Activated naive CD8-positive, alpha-beta T cell (primary cell): ENCODE data around the gene TMEM60.
A peak's percentile ranks its signal among the peaks of the same experiment; 100 is the strongest.

Source experiments
- H3K27ac Mint-ChIP-seq: one replicate; pipeline ENCODE4 v1.8.0; 2021; ENCODE audit warnings: mixed read lengths
- H3K27me3 Mint-ChIP-seq: one replicate; pipeline ENCODE4 v1.8.0; 2021; ENCODE audit warnings: mixed read lengths
- H3K36me3 Mint-ChIP-seq: one replicate; pipeline ENCODE4 v1.8.0; 2021; ENCODE audit warnings: mixed read lengths
- H3K4me1 Mint-ChIP-seq: one replicate; pipeline ENCODE4 v1.8.0; 2021; ENCODE audit warnings: low read depth, mixed read lengths
- H3K4me3 Mint-ChIP-seq: one replicate; pipeline ENCODE4 v1.8.0; 2021; ENCODE audit warnings: mild to moderate bottlenecking, mixed read lengths
- H3K9me3 Mint-ChIP-seq: one replicate; pipeline ENCODE4 v1.8.0; 2021; ENCODE audit warnings: low read depth, mixed read lengths

Gene TMEM60

DNA sequence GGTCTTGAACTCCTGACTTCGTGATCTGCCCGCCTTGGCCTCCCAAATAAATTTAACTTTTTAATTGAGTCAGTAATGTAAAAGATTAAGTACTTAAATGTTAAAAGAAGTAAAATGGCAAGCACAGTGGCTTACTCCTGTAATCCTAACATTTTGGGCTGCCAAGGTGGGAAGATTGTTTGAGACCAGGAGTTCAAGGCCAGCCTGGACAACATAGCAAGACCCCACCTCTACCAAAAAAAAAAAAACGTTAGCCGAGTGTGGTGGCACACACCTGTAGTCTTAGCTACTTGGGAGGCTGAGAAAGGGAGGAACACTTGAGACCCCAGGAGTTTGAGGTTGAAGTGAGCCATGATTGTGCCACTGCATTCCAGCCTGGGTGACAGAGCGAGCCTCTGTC is 26.4 kb upstream of the TMEM60 start:
- Mint-ChIP-seq H3K4me1 (peaks cover 32% of the 10 kb centered on the region), H3K9me3 (peaks cover 21% of the 10 kb centered on the region), H3K27ac (no peak overlapping the region), H3K36me3 (peaks cover 27% of the 10 kb centered on the region), H3K27me3 (no peaks in the 10 kb centered on the region), H3K4me3 (no peak overlapping the region)

- H3K27ac Mint-ChIP-seq: no peak overlapping the region
- no peak overlapping the region for H3K4me3 Mint-ChIP-seq
- H3K9me3 Mint-ChIP-seq: peaks cover 25% of the 10 kb centered on the region
- peaks cover 32% of the 10 kb centered on the region for H3K36me3 Mint-ChIP-seq
- H3K27me3 Mint-ChIP-seq: no peaks in the 10 kb centered on the region
- H3K4me1 Mint-ChIP-seq: peaks cover 29% of the 10 kb centered on the region
Observed at GRCh38 chr7:77823787-77824186, 25.6 kb upstream of the TMEM60 start.

DNA sequence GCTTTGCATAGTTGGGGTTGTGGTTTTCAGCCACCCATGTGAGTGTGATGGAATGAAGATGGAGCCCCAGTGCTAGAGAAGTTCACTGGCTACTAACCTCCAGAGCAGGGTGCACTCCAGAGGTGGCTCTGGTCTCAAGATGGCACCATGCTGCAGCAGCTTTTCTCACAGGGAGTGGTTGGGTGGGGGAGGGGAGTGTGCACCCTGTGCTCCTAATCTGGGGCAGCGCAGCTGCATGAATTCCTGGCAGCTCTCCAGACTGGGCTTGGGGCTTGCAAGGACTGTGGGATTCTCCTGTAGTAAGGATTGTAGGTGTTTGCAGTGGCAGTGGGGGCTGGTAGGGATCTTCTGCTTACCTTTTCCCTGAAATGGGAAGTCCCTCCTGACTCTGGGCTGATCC is 24.0 kb upstream of the TMEM60 start:
- peaks cover 22% of the 10 kb centered on the region for H3K4me1 Mint-ChIP-seq
- no peak overlapping the region for H3K4me3 Mint-ChIP-seq
- no peaks in the 10 kb centered on the region for H3K27me3 Mint-ChIP-seq
- peaks cover 41% of the 10 kb centered on the region for H3K36me3 Mint-ChIP-seq
- no peak overlapping the region for H3K27ac Mint-ChIP-seq
- peaks cover 32% of the 10 kb centered on the region for H3K9me3 Mint-ChIP-seq

DNA sequence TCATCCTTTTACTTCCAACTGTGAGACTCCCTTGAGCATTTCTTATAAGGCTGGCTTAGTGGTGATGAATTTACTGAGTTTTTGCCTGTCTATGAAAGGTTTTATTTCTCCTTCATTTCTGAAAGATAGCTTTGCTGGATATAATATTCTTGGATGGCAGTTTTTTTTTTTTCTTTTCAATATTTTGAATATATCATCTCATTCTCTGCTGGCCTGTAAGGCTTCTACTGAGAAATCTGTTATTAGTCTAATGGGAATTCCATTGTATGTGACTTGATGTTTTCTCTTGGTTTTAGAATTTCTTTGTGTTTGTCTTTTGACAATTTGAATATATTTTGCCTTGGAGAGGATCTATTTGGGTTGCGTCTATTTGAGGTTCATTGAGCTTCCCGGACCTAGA is 22.7 kb upstream of the TMEM60 start:
- Mint-ChIP-seq H3K36me3 (peaks cover 46% of the 10 kb centered on the region), H3K27ac (no peak overlapping the region), H3K27me3 (no peaks in the 10 kb centered on the region), H3K4me3 (no peak overlapping the region), H3K4me1 (peaks cover 21% of the 10 kb centered on the region), H3K9me3 (peaks cover 35% of the 10 kb centered on the region)

DNA sequence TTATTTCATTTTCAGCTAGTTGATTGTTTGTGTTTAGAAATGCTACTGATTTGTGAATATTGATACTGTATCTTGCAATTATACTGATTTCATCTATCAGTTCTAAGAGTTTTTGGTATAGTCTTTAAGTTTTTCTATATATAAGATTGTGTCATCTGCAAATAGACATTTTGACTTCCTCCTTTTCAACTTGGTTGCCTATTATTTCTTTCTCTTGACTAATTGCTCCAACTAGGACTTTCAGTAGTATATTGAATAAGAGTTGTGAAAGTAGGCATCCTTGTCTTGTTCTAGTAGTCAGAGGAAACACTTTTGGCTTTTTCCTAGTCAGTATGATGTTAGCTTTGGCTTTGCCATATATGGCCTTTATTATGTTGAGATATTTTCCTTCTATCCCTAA is 20.8 kb upstream of the TMEM60 start:
- Mint-ChIP-seq H3K4me1 (peaks cover 23% of the 10 kb centered on the region), H3K9me3 (peaks cover 27% of the 10 kb centered on the region), H3K27me3 (no peaks in the 10 kb centered on the region), H3K27ac (no peak overlapping the region), H3K4me3 (no peak overlapping the region), H3K36me3 (peaks cover 46% of the 10 kb centered on the region)

DNA sequence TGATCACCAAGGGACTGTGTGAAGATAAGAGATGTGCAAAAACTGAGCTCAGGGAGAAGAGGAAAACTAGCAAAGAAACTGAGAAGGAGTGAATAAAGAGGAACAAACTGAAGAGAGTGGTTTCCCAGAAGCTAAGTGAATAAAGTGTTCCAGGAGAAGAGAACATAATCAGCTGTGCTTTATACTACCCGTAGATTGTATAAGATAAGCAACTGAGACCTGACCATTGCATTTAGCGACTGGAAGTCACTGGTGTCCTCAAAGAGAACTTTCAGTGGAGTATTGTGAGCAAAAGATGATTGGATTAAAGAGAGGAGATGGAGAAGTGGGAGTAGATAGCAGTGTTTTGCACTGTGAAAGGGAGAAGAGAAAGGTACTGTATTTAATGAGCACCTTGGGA is 14.9 kb upstream of the TMEM60 start:
- Mint-ChIP-seq H3K27ac (no peak overlapping the region), H3K27me3 (no peaks in the 10 kb centered on the region), H3K4me3 (no peak overlapping the region), H3K4me1 (peaks cover 37% of the 10 kb centered on the region), H3K9me3 (peaks cover 13% of the 10 kb centered on the region), H3K36me3 (peaks cover 27% of the 10 kb centered on the region)

DNA sequence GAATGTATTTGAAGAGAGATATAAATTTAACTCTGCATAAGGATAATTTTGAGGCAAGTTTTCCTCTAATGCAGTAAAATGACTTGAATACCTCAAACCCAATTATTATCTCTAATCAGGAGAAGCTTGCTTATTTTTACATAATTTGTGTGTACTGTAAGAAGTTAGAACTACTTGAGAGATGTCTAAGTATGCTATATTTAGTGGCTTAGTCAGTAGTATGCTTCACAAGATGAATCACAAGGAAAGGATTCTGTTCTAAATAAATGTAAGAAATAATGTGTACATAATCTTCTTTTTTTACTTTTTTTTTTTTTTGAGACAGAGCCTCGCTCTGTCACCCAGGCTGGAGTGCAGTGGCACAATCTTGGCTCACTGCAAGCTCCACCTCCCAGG is 14.1 kb upstream of the TMEM60 start:
- peaks cover 20% of the 10 kb centered on the region for H3K9me3 Mint-ChIP-seq
- peaks cover 37% of the 10 kb centered on the region for H3K4me1 Mint-ChIP-seq
- H3K27me3 Mint-ChIP-seq: no peaks in the 10 kb centered on the region
- H3K27ac Mint-ChIP-seq: no peak overlapping the region
- H3K4me3 Mint-ChIP-seq: no peak overlapping the region
- H3K36me3 Mint-ChIP-seq: peaks cover 30% of the 10 kb centered on the region

GRCh38 chr7:77811516-77812289 is 13.5 kb upstream of the TMEM60 start:
- no peaks in the 10 kb centered on the region for H3K27me3 Mint-ChIP-seq
- H3K4me1 Mint-ChIP-seq: peaks cover 32% of the 10 kb centered on the region
- peaks cover 25% of the 10 kb centered on the region for H3K36me3 Mint-ChIP-seq
- H3K27ac Mint-ChIP-seq: no peak overlapping the region
- H3K4me3 Mint-ChIP-seq: no peak overlapping the region
- peaks cover 21% of the 10 kb centered on the region for H3K9me3 Mint-ChIP-seq

- no peak overlapping the region for H3K27ac Mint-ChIP-seq
- H3K36me3 Mint-ChIP-seq: peaks cover 17% of the 10 kb centered on the region
- H3K4me1 Mint-ChIP-seq: peaks cover 41% of the 10 kb centered on the region
- peaks cover 21% of the 10 kb centered on the region for H3K9me3 Mint-ChIP-seq
- no peak overlapping the region for H3K4me3 Mint-ChIP-seq
- H3K27me3 Mint-ChIP-seq: no peaks in the 10 kb centered on the region
Observed at GRCh38 chr7:77808517-77808916, 10.3 kb upstream of the TMEM60 start.

DNA sequence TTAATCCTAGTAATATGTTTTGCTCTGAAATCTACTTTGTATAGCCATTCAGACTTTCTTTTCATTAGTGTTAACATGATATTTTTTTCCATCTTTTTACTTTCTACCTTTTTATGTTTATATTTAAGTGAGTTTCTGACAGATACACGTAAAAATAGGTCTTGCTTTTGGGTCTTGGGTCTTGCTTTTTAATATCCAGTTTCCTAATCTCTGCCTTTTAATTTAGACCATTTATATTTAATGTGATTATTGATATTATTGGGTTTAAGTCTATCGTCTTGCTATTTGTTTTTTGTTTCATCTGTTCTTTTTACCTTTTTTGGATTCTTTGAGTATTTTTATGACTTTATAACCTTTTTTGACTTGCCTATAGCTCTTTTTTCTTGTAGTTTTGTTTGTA is 8.2 kb upstream of the TMEM60 start:
- H3K9me3 Mint-ChIP-seq: peaks cover 21% of the 10 kb centered on the region

GRCh38 chr7:77802557-77803405 is 4.5 kb upstream of the TMEM60 start:
- Mint-ChIP-seq H3K36me3 (peaks cover 6% of the 10 kb centered on the region), H3K4me1 (peaks cover 65% of the 10 kb centered on the region), H3K4me3 (peak overlapping the region; percentile 42), H3K27ac (peak overlapping the region; percentile 62), H3K27me3 (no peaks in the 10 kb centered on the region), H3K9me3 (peaks cover 13% of the 10 kb centered on the region)

More for the DNA sequence above, 8.2 kb upstream of the TMEM60 start:
- Mint-ChIP-seq H3K4me1 (peaks cover 43% of the 10 kb centered on the region), H3K4me3 (no peak overlapping the region), H3K27me3 (no peaks in the 10 kb centered on the region), H3K27ac (no peak overlapping the region), H3K36me3 (peaks cover 17% of the 10 kb centered on the region)

- Mint-ChIP-seq H3K9me3 (no peaks in the 10 kb centered on the region), H3K27me3 (no peaks in the 10 kb centered on the region), H3K4me3 (peak overlapping the region; percentile 96), H3K4me1 (peaks cover 81% of the 10 kb centered on the region), H3K27ac (peak overlapping the region; percentile 43), H3K36me3 (no peaks in the 10 kb centered on the region)
Observed at GRCh38 chr7:77800730-77801129, 2.5 kb upstream of the TMEM60 start.

- H3K27me3 Mint-ChIP-seq: no peaks in the 10 kb centered on the region
- peak overlapping the region; percentile 74 for H3K27ac Mint-ChIP-seq
- no peaks in the 10 kb centered on the region for H3K9me3 Mint-ChIP-seq
- H3K4me3 Mint-ChIP-seq: peak overlapping the region; percentile 96
- no peaks in the 10 kb centered on the region for H3K36me3 Mint-ChIP-seq
- H3K4me1 Mint-ChIP-seq: peaks cover 78% of the 10 kb centered on the region
Observed at GRCh38 chr7:77800158-77800557, 1.9 kb upstream of the TMEM60 start.

- Mint-ChIP-seq H3K9me3 (no peaks in the 10 kb centered on the region), H3K27ac (peak overlapping the region; percentile 74), H3K4me1 (peaks cover 77% of the 10 kb centered on the region)
Observed at GRCh38 chr7:77799078-77799964, 1.1 kb upstream of the TMEM60 start.

More at GRCh38 chr7:77799078-77799964, 1.1 kb upstream of the TMEM60 start:
- peak overlapping the region; percentile 96 for H3K4me3 Mint-ChIP-seq
- peaks cover 2% of the 10 kb centered on the region for H3K36me3 Mint-ChIP-seq
- H3K27me3 Mint-ChIP-seq: no peaks in the 10 kb centered on the region
